GM18505 (cell line): ENCODE measurements around the gene ERICH6.
"Not testable (repeated sequence)": the region's sequence is repeated elsewhere in the genome, so short reads cannot be mapped to it uniquely, and the experiment has no call there.

Source experiments
- ATAC-seq: cut with Tn5 transposase; IDR thresholded peaks from one replicate; pipeline ENCODE4 v1.9.1; 2021; ENCODE audit not compliant: unreplicated experiment
- POLR2A ChIP-seq: IDR thresholded peaks from 4 replicates; pipeline ENCODE4 v1.6.1; 2011; ENCODE audit warnings: borderline replicate concordance; ENCODE audit not compliant: insufficient read depth, insufficient read length; ENCODE audit errors: extremely low read depth

ERICH6 gene

GRCh38 chr3:150639262-150639661 is 64.5 kb downstream of the ERICH6 start:
- ATAC-seq, result no peak
- no peak for TF ChIP-seq POLR2A

- no peak for ATAC-seq
- no peak for TF ChIP-seq POLR2A
These were observed 67.5 kb downstream of the ERICH6 start for GRCh38 chr3:150636258-150636657.

- peak; percentile 66 for ATAC-seq
- TF ChIP-seq POLR2A, result no peak
These were observed 68.2 kb downstream of the ERICH6 start for GRCh38 chr3:150635526-150635925.

- TF ChIP-seq POLR2A, result no peak
- no peak for ATAC-seq
These were observed 68.6 kb downstream of the ERICH6 start for GRCh38 chr3:150635076-150635475.

GRCh38 chr3:150631515-150632221 is 72.1 kb downstream of the ERICH6 start:
- TF ChIP-seq POLR2A, result no peak

GRCh38 chr3:150627557-150627956 is 76.2 kb downstream of the ERICH6 start:
- no peak for TF ChIP-seq POLR2A
- ATAC-seq, result no peak

More at GRCh38 chr3:150631515-150632221, 72.1 kb downstream of the ERICH6 start:
- ATAC-seq, result no peak

- ATAC-seq, result no peak
- TF ChIP-seq POLR2A, result no peak
These were observed 77.4 kb downstream of the ERICH6 start for GRCh38 chr3:150626148-150626930.

- TF ChIP-seq POLR2A, result no peak
- no peak for ATAC-seq
These were observed 79.8 kb downstream of the ERICH6 start for GRCh38 chr3:150623945-150624344.

- not testable (repeated sequence) for ATAC-seq
These were observed 80.8 kb downstream of the ERICH6 start for GRCh38 chr3:150622955-150623354.

- ATAC-seq, result no peak
- TF ChIP-seq POLR2A, result no peak
These were observed 83.6 kb downstream of the ERICH6 start for GRCh38 chr3:150620002-150620689.

GRCh38 chr3:150613709-150614480 is 89.8 kb downstream of the ERICH6 start:
- TF ChIP-seq POLR2A, result no peak

GRCh38 chr3:150613034-150613433 is 90.7 kb downstream of the ERICH6 start:
- TF ChIP-seq POLR2A, result no peak
- ATAC-seq, result no peak

More at GRCh38 chr3:150613709-150614480, 89.8 kb downstream of the ERICH6 start:
- ATAC-seq, result no peak

GRCh38 chr3:150612494-150612893 is 91.2 kb downstream of the ERICH6 start:
- TF ChIP-seq POLR2A, result no peak
- ATAC-seq, result no peak

- no peak for TF ChIP-seq POLR2A
- ATAC-seq, result no peak
These were observed 92.1 kb downstream of the ERICH6 start for GRCh38 chr3:150611666-150612065.

- ATAC-seq, result no peak
- no peak for TF ChIP-seq POLR2A
These were observed 92.9 kb downstream of the ERICH6 start for GRCh38 chr3:150610785-150611184.
